GM12878 (cell line): ENCODE measurements around the gene ANK3. TPM values are rescaled to one million over a fixed set of nuclear protein-coding genes. Genes with fewer than 3 reads are reported as not detected.

Experiments
- ATAC-seq: fragments of 200-7000 bp; cut with Tn5 transposase; 3 replicates; pipeline ENCODE4 v1.9.1; 2020; ENCODE audit warnings: mild to moderate bottlenecking, moderate library complexity
- BruUV-seq: library from RNA; stranded (reverse); fragments of 400-500 nt; replicated peaks from 2 replicates; lab custom pipeline; 2021; lab: Mats Ljungman, UMichigan
- CTCF ChIA-PET: fragments of 300-600 bp; sonication (Branson Sonifier 250); formaldehyde crosslinking; extraction: SDS; loops from one replicate; lab custom pipeline; 2021; ENCODE audit warnings: inconsistent platforms; lab: Yijun Ruan, JAX
- POLR2A ChIA-PET: fragments of 350-600 bp; formaldehyde crosslinking; extraction: SDS; loops from one replicate; lab custom pipeline; 2021; ENCODE audit warnings: inconsistent platforms; lab: Charles Lee
- RAD21 ChIA-PET: fragments of 300-600 bp; sonication (Branson Sonifier 250); formaldehyde crosslinking; loops from one replicate; lab custom pipeline; 2023; ENCODE audit warnings: antibody characterized with exemption; ENCODE audit not compliant: unreplicated experiment; lab: Charles Lee
- SMC1A ChIA-PET: fragments of 300-600 bp; sonication (Branson Sonifier 250); formaldehyde crosslinking; loops from one replicate; lab custom pipeline; 2023; ENCODE audit not compliant: unreplicated experiment, uncharacterized antibody; lab: Charles Lee
- DNase-seq: peaks from one replicate; pipeline ENCODE4 v3.0.0-alpha.2; 2011; ENCODE audit warnings: low read depth, low spot score
- FAIRE-seq: peaks from 3 replicates; lab custom pipeline; 2011; peaks lifted over from hg19 to GRCh38; lab: Jason Lieb, UNC
- H2AFZ ChIP-seq: 2 replicates; pipeline ENCODE4 v1.6.0; 2011; ENCODE audit warnings: low read depth, low read length, control low read depth; ENCODE audit not compliant: control insufficient read depth
- H3K27ac ChIP-seq: 2 replicates; pipeline ENCODE4 v1.5.1; 2011; ENCODE audit warnings: control low read depth; ENCODE audit not compliant: control insufficient read depth, insufficient read depth
- H3K27me3 ChIP-seq, 2 experiments: replicated peaks in 1 of 2; 2 replicates each; pipeline versions ENCODE4 v1.6.0 to v1.6.1; 2011; ENCODE audit warnings: low read length in 1 of 2; ENCODE audit not compliant: control insufficient read depth in 2 of 2, insufficient read depth in 2 of 2
- H3K36me3 ChIP-seq, 2 experiments: 2 replicates each; pipeline ENCODE4 v1.5.1; 2011; ENCODE audit warnings: low read length in 1 of 2; ENCODE audit not compliant: control insufficient read depth in 2 of 2, insufficient read depth in 2 of 2
- H3K4me1 ChIP-seq: 2 replicates; pipeline ENCODE4 v1.6.1; 2011; ENCODE audit warnings: mild to moderate bottlenecking, low read length, moderate library complexity, mixed read lengths; ENCODE audit not compliant: control insufficient read depth, insufficient read depth
- H3K4me2 ChIP-seq: 2 replicates; pipeline ENCODE4 v1.6.0; 2011; ENCODE audit warnings: control low read depth; ENCODE audit not compliant: control insufficient read depth, insufficient read depth
- H3K4me3 ChIP-seq: fragments of 200-600 bp; sonication (generic); 2 replicates; pipeline ENCODE4 v1.5.1; 2016
- H3K79me2 ChIP-seq: 2 replicates; pipeline ENCODE4 v1.6.0; 2011; ENCODE audit warnings: low read length; ENCODE audit not compliant: control insufficient read depth, insufficient read depth
- H3K9ac ChIP-seq: 2 replicates; pipeline ENCODE4 v1.8.0; 2011; ENCODE audit warnings: low read length, control low read depth, mixed read lengths; ENCODE audit not compliant: control insufficient read depth, insufficient read depth
- H3K9me3 ChIP-seq: replicated peaks from 3 replicates; pipeline ENCODE4 v1.5.1; 2011; ENCODE audit warnings: mild to moderate bottlenecking, low read length; ENCODE audit not compliant: control insufficient read depth, insufficient read depth
- H4K20me1 ChIP-seq: 2 replicates; pipeline ENCODE4 v1.6.0; 2011; ENCODE audit not compliant: control insufficient read depth, insufficient read depth
- KAT2A ChIP-seq: conservative IDR thresholded peaks from 2 replicates; pipeline ENCODE4 v1.6.1; 2011; ENCODE audit warnings: low read depth, low read length; ENCODE audit not compliant: control insufficient read depth
- MEF2B ChIP-seq: fragments of 450-650 bp; IDR thresholded peaks from 2 replicates; pipeline ENCODE4 v1.6.1; 2018; ENCODE audit warnings: mild to moderate bottlenecking, moderate library complexity; ENCODE audit not compliant: partially characterized antibody, poor library complexity, severe bottlenecking
- MYC ChIP-seq: IDR thresholded peaks from 2 replicates; pipeline ENCODE4 v1.6.1; 2011; ENCODE audit warnings: mild to moderate bottlenecking, low read length, moderate library complexity, inconsistent platforms; ENCODE audit not compliant: insufficient read depth, insufficient replicate concordance, insufficient read length, severe bottlenecking
- NFYB ChIP-seq: IDR thresholded peaks from 2 replicates; pipeline ENCODE4 v1.6.1; 2011; ENCODE audit warnings: low read depth, mild to moderate bottlenecking, low read length, improper control_type of control experiment, moderate library complexity; ENCODE audit not compliant: insufficient read depth
- NKRF ChIP-seq: fragments of 450-650 bp; conservative IDR thresholded peaks from 2 replicates; pipeline ENCODE4 v1.6.1; 2017; ENCODE audit warnings: mild to moderate bottlenecking, moderate library complexity
- NR2C2 ChIP-seq: IDR thresholded peaks from 2 replicates; pipeline ENCODE4 v1.6.1; 2011; ENCODE audit warnings: borderline replicate concordance, low read depth; ENCODE audit not compliant: control insufficient read depth, insufficient read length
- POLR2A ChIP-seq: IDR thresholded peaks from 2 replicates; pipeline ENCODE4 v1.6.1; 2011; ENCODE audit warnings: low read depth, mild to moderate bottlenecking, low read length
- POU2F2 ChIP-seq: IDR thresholded peaks from 3 replicates; pipeline ENCODE4 v1.6.1; 2011; ENCODE audit warnings: low read depth, mild to moderate bottlenecking, low read length, borderline replicate concordance
- RAD21 ChIP-seq: IDR thresholded peaks from 2 replicates; pipeline ENCODE4 v1.6.1; 2011; ENCODE audit warnings: mild to moderate bottlenecking, low read depth, low read length, moderate library complexity; ENCODE audit not compliant: insufficient read depth
- RUNX3 ChIP-seq: IDR thresholded peaks from 2 replicates; pipeline ENCODE4 v1.6.1; 2012; ENCODE audit warnings: low read length, inconsistent platforms
- SIN3A ChIP-seq: IDR thresholded peaks from 2 replicates; pipeline ENCODE4 v1.6.1; 2012; ENCODE audit warnings: low read depth, low read length, improper control_type of control experiment
- SIX5 ChIP-seq: IDR thresholded peaks from 2 replicates; pipeline ENCODE4 v1.6.1; 2011; ENCODE audit warnings: mild to moderate bottlenecking, low read depth, low read length, moderate library complexity; ENCODE audit not compliant: severe bottlenecking
- ZNF207 ChIP-seq: fragments of 450-650 bp; IDR thresholded peaks from 2 replicates; pipeline ENCODE4 v1.6.1; 2014; ENCODE audit warnings: antibody characterized with exemption, mild to moderate bottlenecking, borderline replicate concordance
- WGBS: methylation state at CpG from one replicate; pipeline ENCODE4 v1.1.6; 2016; ENCODE audit warnings: low lambda C conversion rate; ENCODE audit not compliant: insufficient replicate concordance, insufficient coverage; ENCODE audit errors: missing lambda C conversion rate; 5-methylcytosine and 5-hydroxymethylcytosine counted together
- in situ Hi-C: fragments of 300-500 bp; cut with MboI; formaldehyde crosslinking; loops from 9 replicates; pipeline ENCODE4 v1.14.3; 2018; ENCODE audit warnings: mixed read lengths
- intact Hi-C: fragments of 100-400 bp; cut with micrococcal nuclease; formaldehyde crosslinking; loops from one replicate; pipeline ENCODE4 v1.14.2; 2022; ENCODE audit not compliant: unreplicated experiment
- polyA plus RNA-seq, 11 experiments: library from polyadenylated mRNA; depleted of rRNA in 4 of 11; unstranded in 6 of 11; stranded (reverse) in 5 of 11; fragments of >200 nt; fragmentation: Nextera tagmentation in 4 of 11; fragmentation: Illumina TruSeq in 1 of 11; extraction: Ambion mirVana in 4 of 11; extraction: Trizol in 1 of 11; gene quantifications; 1 replicate in 1 of 11; 2 replicates in 10 of 11; pipeline versions ENCODE4 v1.2.1 to v1.2.3, GENCODE V29; 2011 to 2016; ENCODE audit warnings: inconsistent platforms in 2 of 11, missing spikeins in 2 of 11, low read depth in 1 of 11
- total RNA-seq, 4 experiments: library from RNA; depleted of rRNA in 3 of 4; stranded (reverse); fragments of >200 nt in 3 of 4; fragmentation: Illumina TruSeq in 1 of 4; extraction: Trizol in 1 of 4; gene quantifications; 2 replicates each; pipeline versions ENCODE4 v1.2.1 to v1.2.3, GENCODE V29; 2013 to 2021
- TF ChIP-seq, protein P1 (sequence below): IDR thresholded peaks from 2 replicates; pipeline ENCODE4 v1.6.1; 2011; ENCODE audit warnings: low read depth, mild to moderate bottlenecking, low read length, moderate library complexity, borderline replicate concordance; ENCODE audit errors: extremely low read depth
- TF ChIP-seq, protein P2 (sequence below): IDR thresholded peaks from 2 replicates; pipeline ENCODE4 v1.6.1; 2011; ENCODE audit warnings: low read depth, low read length, improper control_type of control experiment, borderline replicate concordance
- TF ChIP-seq, protein P3 (sequence below): fragments of 450-650 bp; IDR thresholded peaks from 2 replicates; pipeline ENCODE4 v1.6.1; 2017; ENCODE audit warnings: mild to moderate bottlenecking, moderate library complexity

Gene ANK3
- total and polyA plus RNA-seq, 10 of the 15 experiments (the other 5 are each of a cell fraction or from before 2014, with no cell fraction given): 0.06 to 0.82 (median 0.20) TPM; not detected in 2

DNA sequence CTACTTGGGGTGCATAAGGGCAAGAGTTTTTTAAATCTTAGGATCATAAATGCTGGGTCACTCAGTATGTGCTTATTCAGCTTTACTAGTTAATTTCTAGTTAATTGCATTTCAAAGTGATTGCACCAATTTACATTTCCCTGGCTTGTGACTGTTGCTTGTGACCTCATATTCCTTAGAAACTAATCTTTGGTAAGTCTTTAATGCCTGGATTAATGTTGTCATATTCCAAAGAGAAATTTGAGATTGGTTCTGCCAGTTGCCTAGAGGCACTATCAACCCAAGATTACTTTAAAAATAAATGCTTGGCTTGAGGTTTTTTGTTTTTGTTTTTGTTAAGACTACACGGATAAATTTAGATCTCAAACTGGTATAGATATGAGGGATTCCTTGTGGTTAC is 103.1 kb downstream of the ANK3 start (continued):
- TF ChIP-seq, protein P1, sequence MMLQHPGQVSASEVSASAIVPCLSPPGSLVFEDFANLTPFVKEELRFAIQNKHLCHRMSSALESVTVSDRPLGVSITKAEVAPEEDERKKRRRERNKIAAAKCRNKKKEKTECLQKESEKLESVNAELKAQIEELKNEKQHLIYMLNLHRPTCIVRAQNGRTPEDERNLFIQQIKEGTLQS: no peak
- TF ChIP-seq SIX5: no peak
- TF ChIP-seq NKRF: no peak
- TF ChIP-seq NFYB: no peak

DNA sequence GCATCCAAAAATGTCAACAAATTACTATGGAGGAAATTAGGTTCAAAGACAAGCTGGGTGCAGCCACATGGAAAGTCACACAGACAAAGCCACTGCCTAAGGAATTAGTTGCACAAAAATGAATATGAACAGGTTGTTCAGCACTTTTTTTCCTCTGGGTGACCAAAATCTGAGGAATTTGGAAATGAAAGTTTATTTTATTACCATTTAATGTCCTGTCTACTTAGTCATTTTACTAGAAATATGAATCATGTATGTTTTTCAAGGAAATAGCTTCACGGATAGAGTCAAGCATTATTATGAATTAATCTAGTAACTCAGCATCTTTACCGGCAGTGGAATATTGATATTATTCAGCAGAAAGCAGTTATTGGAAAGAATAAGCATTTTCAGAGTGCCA is 106.3 kb downstream of the ANK3 start:
- Histone ChIP-seq H3K27ac (no peak overlapping the region), H3K36me3 (no peaks in the 10 kb centered on the region), H4K20me1 (no peaks in the 10 kb centered on the region), H3K4me1 (no peaks in the 10 kb centered on the region), H3K4me2 (no peak overlapping the region), H3K9ac (no peak overlapping the region), H2AFZ (no peak overlapping the region), H3K27me3 (no peaks in the 10 kb centered on the region; a peak in 1 of 4 replicates), H3K9me3 (no peaks in the 10 kb centered on the region), H3K4me3 (no peak overlapping the region), H3K79me2 (no peaks in the 10 kb centered on the region)
- FAIRE-seq: no peak
- ChIA-PET CTCF (interaction anchor here (0.9 kb wide), 1 partner anchor 46 kb away, joined by 4 read pairs; no protein-coding TSS in a partner anchor), POLR2A (no interaction called here), RAD21 (no interaction called here), SMC1A (interaction anchor here (0.6 to 1.0 kb wide), 2 partner anchors 11 to 94 kb away, joined by 3 read pairs; no protein-coding TSS in a partner anchor)
- no peak for DNase-seq
- intact Hi-C loops: no loop called here
- BruUV-seq: no TSS peak
- WGBS: 53% methylated on average over 2 of the region's 2 CpGs
- ATAC-seq: no peak
- in situ Hi-C loops: no loop called here
- TF ChIP-seq NR2C2 (no peak), MYC (no peak), ZNF207 (no peak), POU2F2 (no peak), RAD21 (no peak), MEF2B (no peak), SIN3A (no peak), POLR2A (no peak), RUNX3 (no peak), KAT2A (no peak)
- TF ChIP-seq, protein P2, sequence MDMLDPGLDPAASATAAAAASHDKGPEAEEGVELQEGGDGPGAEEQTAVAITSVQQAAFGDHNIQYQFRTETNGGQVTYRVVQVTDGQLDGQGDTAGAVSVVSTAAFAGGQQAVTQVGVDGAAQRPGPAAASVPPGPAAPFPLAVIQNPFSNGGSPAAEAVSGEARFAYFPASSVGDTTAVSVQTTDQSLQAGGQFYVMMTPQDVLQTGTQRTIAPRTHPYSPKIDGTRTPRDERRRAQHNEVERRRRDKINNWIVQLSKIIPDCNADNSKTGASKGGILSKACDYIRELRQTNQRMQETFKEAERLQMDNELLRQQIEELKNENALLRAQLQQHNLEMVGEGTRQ: no peak
- TF ChIP-seq, protein P3, sequence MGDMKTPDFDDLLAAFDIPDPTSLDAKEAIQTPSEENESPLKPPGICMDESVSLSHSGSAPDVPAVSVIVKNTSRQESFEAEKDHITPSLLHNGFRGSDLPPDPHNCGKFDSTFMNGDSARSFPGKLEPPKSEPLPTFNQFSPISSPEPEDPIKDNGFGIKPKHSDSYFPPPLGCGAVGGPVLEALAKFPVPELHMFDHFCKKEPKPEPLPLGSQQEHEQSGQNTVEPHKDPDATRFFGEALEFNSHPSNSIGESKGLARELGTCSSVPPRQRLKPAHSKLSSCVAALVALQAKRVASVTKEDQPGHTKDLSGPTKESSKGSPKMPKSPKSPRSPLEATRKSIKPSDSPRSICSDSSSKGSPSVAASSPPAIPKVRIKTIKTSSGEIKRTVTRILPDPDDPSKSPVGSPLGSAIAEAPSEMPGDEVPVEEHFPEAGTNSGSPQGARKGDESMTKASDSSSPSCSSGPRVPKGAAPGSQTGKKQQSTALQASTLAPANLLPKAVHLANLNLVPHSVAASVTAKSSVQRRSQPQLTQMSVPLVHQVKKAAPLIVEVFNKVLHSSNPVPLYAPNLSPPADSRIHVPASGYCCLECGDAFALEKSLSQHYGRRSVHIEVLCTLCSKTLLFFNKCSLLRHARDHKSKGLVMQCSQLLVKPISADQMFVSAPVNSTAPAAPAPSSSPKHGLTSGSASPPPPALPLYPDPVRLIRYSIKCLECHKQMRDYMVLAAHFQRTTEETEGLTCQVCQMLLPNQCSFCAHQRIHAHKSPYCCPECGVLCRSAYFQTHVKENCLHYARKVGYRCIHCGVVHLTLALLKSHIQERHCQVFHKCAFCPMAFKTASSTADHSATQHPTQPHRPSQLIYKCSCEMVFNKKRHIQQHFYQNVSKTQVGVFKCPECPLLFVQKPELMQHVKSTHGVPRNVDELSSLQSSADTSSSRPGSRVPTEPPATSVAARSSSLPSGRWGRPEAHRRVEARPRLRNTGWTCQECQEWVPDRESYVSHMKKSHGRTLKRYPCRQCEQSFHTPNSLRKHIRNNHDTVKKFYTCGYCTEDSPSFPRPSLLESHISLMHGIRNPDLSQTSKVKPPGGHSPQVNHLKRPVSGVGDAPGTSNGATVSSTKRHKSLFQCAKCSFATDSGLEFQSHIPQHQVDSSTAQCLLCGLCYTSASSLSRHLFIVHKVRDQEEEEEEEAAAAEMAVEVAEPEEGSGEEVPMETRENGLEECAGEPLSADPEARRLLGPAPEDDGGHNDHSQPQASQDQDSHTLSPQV: no peak
